HG03103 (cell line): ENCODE measurements around the gene TEKTIP1.
"Not testable (repeated sequence)": the region's sequence is repeated elsewhere in the genome, so short reads cannot be mapped to it uniquely, and the experiment has no call there.

ENCODE experiments used
- ATAC-seq: cut with Tn5 transposase; IDR thresholded peaks from one replicate; pipeline ENCODE4 v1.9.1; 2021; ENCODE audit warnings: low read depth; ENCODE audit not compliant: unreplicated experiment

The TEKTIP1 gene

DNA sequence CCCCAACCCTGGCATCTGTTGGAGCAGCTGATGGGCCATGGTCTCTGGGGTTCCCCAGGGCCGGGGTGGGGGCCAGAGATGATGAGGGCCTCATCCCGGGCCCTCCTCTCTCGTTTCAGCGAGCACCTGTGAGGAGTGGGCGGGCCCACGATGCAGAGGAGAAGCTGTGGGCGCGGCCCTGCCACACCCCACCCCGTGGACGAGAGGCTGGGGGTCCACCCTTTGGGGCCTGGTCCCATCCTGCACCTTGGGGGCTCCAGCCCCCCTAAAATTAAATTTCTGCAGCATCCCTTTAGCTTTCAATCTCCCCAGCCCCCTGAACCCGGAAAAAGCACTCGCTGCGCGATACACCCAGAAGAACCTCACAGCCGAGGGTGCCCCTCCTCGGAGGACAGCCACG lies 39.4 kb downstream of the TEKTIP1 start:
- no peak for ATAC-seq

DNA sequence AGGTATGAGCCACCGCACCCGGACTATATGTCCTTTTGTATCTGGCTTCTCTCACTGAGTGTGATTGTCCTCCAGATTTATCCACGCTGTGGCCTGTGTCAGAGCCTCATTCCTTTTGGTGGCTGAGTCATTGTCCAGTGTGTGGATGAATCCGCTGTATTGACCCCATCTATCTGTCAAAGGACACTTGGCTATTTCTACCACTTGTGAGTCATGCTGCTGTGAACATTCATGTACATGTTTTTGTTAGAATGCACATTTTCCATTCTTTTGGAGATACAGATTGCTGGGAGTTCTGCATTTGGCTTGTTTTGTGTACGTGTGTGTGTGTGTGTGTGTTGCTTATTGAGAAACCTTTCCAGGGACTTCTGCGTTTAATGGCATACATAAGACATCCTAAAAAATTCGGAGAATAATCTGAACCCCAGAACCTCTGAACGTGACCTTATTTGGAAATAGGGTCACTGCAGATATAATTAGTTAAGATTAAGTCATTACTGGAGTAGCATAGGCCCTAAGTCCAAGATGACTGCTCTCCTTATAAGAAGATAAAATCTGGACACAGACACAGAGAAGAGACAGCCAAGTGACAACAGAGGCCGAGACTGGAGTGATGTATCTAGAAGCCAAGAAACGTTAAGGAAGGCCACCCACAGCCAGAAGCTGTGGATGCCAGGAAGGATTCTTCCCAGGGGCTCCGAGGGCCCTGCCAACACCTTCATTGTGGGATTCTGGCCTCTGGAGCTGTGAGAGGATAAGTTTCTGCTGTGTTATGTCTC lies 41.4 kb downstream of the TEKTIP1 start:
- no peak for ATAC-seq

- ATAC-seq, result not testable (repeated sequence)
Measured at GRCh38 chr19:3581792-3582191, 42.8 kb downstream of the TEKTIP1 start.

- not testable (repeated sequence) for ATAC-seq
Measured at GRCh38 chr19:3584036-3584802, 45.2 kb downstream of the TEKTIP1 start.

DNA sequence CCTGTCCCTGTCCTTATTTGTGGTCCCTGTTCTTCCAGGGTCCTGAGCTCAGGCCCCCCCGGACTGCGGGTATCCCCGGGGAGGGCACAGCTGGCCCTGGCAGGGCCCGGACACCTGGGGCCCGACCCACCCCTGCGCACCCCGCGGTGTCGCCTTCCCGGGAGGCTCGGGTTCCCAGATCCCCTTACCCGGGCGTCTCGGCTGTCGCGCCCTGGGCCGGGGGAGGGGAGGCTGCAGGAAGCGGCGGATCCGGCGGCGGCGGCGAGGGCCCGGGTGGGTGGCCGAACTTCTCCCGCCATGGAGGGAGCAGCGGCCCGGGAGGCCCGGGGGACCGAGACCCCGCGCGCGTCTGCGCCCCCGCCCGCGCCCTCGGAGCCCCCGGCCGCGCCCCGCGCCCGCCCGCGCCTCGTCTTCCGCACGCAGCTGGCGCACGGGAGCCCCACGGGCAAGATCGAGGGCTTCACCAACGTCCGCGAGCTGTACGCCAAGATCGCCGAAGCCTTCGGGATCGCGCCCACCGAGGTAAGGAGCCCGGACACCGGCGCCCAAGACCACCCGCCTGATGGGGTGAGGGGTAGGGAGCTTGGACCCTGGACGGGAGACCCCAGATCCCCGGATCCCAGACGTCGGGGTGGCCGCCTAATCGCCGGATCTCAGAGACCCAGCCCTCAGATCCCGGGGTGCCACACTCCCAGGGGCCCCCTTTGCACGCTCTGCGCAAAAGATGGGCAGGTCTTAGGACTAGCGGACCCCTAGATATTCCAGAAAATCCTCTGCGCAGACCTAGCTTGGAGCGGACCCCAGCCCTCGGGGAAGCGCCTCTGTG lies 46.5 kb downstream of the TEKTIP1 start, which contains the start of gene GIPC3:
TSS of gene GIPC3 (plus strand) at position 178 of the 826 bp plus-strand sequence. CDS start at position 298, 120 bp downstream.
- no peak for ATAC-seq

DNA sequence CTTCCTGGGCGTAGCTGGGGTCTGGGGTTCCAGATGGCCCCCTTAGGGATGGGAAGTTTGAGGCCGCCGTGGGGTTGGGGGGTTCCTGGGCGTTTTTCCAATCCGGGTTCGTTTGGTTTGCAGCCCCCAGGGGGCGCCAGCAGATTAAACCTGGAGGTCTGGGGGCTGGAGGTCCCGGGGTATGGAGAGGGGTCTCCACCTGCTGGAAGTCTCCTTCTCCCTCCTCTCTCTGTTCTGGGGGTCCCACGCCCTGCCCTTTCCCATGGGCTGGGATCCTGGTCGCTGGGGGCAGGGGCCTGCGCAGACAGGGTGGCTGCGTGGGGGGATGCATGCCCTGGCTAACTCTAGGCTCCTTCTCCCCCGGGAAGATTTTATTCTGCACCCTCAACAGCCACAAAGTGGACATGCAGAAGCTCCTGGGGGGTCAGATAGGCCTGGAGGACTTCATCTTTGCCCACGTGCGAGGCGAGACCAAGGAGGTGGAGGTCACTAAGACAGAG lies 47.2 kb downstream of the TEKTIP1 start:
- ATAC-seq, result no peak

DNA sequence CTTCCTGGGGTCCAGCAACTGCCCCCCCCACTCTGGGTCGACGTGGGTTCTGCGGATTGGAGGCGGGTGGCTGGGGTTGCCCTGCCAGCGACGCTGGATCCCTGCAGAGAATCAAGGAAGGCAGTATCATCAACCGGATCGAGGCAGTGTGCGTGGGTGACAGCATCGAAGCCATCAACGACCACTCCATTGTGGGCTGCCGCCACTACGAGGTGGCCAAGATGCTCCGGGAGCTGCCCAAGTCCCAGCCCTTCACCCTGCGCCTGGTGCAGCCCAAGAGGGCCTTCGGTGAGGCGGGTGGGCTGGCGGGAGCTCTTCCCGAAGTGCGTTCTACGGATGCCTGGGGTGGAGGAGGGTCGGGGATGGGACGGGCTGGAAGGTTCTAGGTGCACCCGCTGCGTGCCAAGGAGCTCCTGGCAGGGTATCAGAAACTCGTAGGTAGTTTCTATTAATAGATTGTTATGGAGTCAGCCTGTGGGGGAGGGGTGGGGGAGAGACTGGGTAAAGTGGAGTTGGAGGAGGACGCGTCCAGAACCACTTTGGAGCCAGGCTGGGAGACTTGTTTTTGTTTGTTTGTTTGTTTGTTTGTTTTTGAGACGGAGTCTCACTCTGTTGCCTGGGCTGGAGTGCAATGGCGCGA lies 47.9 kb downstream of the TEKTIP1 start:
- no peak for ATAC-seq

DNA sequence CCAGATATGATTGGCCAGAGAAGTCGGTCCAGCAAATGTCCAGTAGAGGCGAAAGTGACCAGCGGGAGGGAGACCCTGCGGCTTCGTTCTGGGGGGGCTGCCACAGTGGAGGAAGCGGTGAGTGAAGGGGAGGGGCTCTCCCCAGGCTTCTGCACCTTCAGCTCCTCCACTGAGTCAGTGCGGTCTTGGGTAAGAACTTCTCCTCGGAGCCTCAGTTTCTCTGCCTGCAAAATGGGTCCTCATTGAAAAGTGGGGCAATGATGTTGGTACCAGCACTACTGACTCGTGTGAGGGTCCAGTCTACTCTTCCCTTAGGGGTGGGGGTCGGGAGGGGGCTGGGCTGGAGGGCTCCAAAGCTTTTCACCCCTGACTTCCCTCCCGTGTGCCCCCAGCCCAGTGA lies 50.5 kb downstream of the TEKTIP1 start:
- no peak for ATAC-seq

DNA sequence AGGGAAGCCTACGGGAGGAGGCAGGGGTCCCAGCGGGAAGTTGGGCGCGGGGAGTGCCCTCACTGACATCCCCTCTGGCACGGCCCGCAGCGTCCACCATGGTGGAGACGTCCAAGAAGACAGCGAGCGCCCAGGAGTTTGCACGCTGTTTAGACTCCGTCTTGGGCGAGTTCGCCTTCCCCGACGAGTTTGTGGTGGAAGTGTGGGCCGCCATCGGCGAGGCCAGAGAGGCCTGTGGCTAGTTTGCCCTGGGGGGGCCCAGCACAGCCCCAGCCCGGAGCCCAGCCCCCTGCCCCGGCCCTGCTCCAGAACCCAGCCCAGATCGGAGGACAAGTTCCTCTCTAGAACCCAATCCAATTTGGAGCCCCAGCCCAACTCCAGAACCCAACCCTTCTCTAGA lies 51.0 kb downstream of the TEKTIP1 start:
- ATAC-seq, result no peak

DNA sequence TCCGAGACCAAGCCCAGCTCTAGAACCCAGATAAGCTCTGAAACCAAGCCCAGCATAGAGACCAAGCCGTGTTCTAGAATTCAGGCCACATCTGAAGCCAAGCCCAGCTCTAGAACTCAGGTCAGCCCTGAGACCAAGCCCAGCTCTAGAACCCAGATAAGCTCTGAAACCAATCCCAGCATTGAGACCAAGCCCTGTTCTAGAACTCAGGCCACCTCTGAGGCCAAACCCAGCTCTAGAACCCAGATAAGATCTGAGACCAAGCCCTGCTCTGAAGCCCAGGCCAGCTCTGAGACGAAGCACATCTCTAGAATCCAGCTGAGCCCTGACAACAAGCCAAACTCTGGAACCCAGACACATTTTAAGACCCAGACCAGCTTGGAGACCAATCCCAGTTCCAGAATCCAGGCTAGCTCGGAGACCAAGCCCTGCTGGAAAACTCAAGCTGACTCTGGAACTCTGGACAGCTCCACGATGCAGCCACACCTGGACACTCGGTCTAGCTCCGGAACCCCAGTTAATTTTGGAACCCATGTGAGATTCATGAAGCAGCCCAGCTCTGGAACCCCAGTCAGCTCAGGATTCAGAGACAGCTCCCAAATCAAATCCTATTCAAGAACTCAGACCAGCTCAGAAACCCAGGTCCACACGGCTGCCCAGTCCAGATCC lies 52.2 kb downstream of the TEKTIP1 start:
- no peak for ATAC-seq

- ATAC-seq, result no peak
Measured at GRCh38 chr19:3591876-3592613, 53.1 kb downstream of the TEKTIP1 start.

GRCh38 chr19:3593156-3593555 lies 54.2 kb downstream of the TEKTIP1 start:
- no peak for ATAC-seq
